Measurements from ENCODE around the gene P4HTM.
A peak's percentile ranks its signal among the peaks of the same experiment; 100 is the strongest.

Gene P4HTM

GRCh38 chr3:49025793-49026520 lies 35.9 kb downstream of the P4HTM start:
- DNase-seq, result no peak

GRCh38 chr3:49026536-49026935 lies 36.5 kb downstream of the P4HTM start:
- no peak for DNase-seq

DNA sequence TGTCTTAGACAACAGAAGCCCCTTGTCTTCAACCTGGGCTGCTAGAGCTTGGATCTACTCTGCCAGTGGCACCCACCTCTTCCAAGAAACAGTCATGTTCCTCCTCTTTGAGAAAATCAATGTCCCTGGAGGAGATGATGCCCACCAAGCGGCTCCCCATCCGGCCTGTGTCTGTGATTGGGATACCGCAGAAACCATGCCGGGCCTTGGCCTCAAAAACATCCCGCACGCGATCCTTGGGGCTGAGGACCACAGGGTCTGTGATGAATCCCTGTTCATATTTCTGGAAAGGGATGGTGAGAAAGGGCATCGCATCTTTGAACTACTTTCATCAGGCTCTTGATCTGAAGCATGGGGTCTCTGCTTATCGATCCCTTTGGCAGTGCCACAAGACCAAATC lies 37.6 kb downstream of the P4HTM start:
- DNase-seq, result no peak

DNA sequence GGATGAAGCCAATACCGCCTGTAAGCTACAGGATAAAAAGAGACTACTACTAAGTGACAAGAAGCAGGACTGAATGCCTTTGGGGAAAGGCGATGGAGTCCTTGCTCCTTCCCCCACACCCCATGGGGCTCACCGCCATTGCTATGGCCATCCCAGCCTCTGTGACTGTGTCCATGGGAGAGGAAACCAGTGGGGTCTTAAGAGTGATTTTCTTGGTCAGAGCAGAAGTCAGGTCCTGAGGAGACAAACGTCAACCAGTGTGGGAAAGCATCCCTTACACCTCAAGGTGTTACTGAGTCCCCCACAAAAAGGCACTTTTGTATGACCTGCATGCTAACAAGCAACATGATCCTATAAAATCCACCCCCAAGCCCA lies 38.2 kb downstream of the P4HTM start:
- no peak for DNase-seq

DNA sequence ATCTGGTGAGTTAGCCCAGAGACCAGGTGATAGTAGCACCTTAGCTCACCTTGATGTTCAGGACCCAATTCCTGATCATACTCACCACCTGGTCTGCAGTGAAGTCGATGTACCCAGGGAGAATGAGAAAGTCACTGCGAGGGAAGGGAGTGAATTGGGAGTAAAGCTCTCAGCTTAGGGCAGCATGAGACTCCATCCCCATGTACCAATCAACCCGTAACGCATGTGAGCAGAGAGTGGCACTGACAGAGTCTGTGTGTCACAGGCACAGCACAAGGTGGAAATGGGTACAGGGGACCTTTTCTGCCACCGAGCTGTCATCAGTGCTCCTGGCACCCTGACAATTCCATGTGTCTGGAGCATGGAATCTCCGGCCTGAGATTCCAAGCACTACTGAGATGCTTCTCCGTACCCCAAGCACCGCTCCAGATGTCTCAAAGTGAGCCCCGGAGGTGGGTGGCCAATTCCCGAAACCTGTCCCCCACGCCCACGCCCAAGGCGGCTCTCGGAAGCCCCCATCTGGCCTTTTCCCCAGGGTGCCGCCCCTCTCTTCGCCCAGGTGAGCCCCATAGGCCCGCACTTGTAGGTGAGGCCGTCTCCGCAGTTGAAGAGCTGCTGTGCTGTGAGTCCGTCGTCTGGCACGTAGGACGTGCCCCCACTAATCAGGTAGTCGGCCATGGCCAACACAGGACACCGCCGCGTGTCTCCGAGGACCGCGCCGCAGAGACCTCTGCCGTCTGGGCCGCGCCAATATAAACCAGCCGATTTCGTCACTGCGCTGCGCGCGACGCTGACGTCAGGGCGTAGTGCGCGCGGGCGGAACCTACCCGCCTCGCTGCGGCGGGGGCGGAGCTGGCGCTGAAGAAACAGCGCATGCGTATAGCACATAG lies 38.9 kb downstream of the P4HTM start, which contains the start of gene IMPDH2:
TSS of gene IMPDH2 (minus strand) at position 726 of the 890 bp plus-strand sequence. CDS start at position 678, 48 bp downstream.
- DNase-seq, result peak; percentile 95

GRCh38 chr3:49029563-49029884 lies 39.5 kb downstream of the P4HTM start:
- DNase-seq, result no peak

- no peak for DNase-seq
These were observed 40.3 kb downstream of the P4HTM start for GRCh38 chr3:49030321-49030720.

DNA sequence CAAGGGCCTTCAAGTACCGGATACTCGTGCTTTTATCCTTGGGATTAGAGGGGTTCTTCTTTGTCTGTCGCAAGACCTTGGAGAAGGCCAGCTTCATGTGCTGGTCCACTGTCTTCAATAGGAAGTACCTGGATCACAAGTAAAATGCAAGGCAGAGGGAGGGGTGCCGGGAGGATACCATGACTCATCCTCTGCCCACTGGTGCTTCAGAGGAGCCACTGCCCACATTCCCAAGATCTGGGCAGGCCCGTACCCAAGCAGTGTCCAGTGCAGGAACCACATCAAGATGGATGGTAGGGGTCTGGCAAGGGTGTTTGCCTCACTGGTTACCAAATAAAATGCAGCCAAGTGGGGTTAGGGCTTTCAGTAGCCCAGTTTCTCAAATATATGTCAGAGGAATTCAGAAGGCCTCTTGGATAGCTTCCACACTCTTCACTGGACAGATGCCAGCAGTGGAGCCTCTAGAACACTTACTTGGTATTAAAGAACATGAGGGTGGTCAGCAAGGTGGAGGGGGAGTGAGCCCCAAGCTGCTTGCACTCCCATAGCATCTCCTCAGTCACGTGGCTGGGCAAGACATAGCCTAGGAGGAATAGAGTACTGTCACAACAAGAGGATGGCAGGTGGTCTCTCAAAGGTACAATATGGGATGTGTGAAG lies 42.7 kb downstream of the P4HTM start:
- no peak for DNase-seq

DNA sequence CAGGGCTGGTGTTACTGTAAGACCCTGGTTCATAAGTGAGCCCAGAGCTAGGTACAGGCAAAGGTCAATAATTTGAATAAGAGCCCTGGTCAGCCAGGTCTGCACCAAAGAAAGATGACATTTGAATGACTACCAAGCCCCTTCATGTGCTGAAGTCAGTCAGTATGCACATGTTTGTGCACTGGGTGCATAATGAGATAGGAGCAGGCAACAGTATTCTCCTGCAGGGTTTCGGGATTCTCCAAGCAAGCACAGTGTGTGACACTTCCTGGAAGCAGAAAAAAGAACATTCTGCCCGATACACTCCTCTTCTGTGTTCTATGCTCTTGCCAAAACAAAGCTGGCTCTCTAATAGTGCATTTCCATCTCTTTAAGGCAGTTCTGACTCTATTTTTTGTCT lies 44.6 kb downstream of the P4HTM start:
- DNase-seq, result no peak

- no peak for DNase-seq
These were observed 45.2 kb downstream of the P4HTM start for GRCh38 chr3:49035281-49035680.

GRCh38 chr3:49053543-49053942 lies 63.5 kb downstream of the P4HTM start:
- no peak for DNase-seq

DNA sequence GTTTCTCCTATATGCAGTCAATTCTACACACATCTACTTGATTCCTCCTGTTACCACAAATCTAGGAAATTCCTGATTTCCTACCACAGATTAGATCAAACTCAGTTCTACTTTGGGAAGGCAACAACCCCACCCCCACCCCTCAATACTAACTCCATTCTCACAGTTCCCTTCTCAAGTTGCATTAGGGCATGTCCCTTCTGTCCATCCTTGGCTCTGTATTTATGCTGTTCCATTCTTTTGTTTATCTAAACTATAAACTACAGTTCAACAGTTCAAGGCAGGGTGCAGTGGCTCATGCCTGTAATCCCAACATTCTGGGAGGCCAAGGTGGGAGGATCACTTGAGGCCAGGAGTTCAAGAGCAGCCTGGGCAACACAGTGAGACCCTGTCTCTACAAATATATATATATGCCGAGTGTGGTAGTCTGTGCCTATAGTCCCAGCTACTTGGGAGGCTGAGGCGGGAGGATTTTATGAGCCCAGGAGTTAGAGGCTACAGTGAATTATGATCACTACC lies 64.4 kb downstream of the P4HTM start:
- no peak for DNase-seq

All from CD4-positive, alpha-beta T cell treated with Interleukin-15 for 1 hour (primary cell).